ENCODE results near the gene HEXA. TPM values are rescaled to one million over a fixed set of nuclear protein-coding genes. Genes with fewer than 3 reads are reported as not detected.

HEXA gene
- total RNA-seq, 4 donors from 2014 or later, result 29.4 to 51.5 (median 40.0) TPM

GRCh38 chr15:72306211-72306785 is 69.5 kb downstream of the HEXA start:
- no peak overlapping the region for H3K27ac ChIP-seq
- no peak overlapping the region for H3K4me3 ChIP-seq
- TF ChIP-seq POLR2A (IDR thresholded peaks at IDR 0.05) (no peak), CTCF (IDR thresholded peaks at IDR 0.05 in 4 of 5, conservative IDR thresholded peaks at IDR 0.05 in 1 of 5) (no peak)
- in situ Hi-C loops (cut with MboI; ENCODE audit: low sequenced_read_pairs in 4 of 4) (no loop called here), intact Hi-C loops (cut with DNase I; ENCODE audit: low total_unique reads) (no loop called here)
- H3K36me3 ChIP-seq, result no peaks in the 10 kb centered on the region
- no peaks in the 10 kb centered on the region for H3K27me3 ChIP-seq
- no peaks in the 10 kb centered on the region for H3K4me1 ChIP-seq
- ATAC-seq (no peak), DNase-seq (no peak)
- no peaks in the 10 kb centered on the region for H3K9me3 ChIP-seq

GRCh38 chr15:72304596-72304995 is 71.2 kb downstream of the HEXA start:
- Histone ChIP-seq H3K27me3 (no peaks in the 10 kb centered on the region), H3K4me3 (no peak overlapping the region), H3K36me3 (no peaks in the 10 kb centered on the region), H3K4me1 (no peaks in the 10 kb centered on the region), H3K9me3 (no peaks in the 10 kb centered on the region), H3K27ac (no peak overlapping the region)
- intact Hi-C loops (cut with DNase I; ENCODE audit: low total_unique reads), result no loop called here
- no peak for DNase-seq
- no peak for ATAC-seq
- no peak for TF ChIP-seq POLR2A (IDR thresholded peaks at IDR 0.05)
- TF ChIP-seq CTCF (IDR thresholded peaks at IDR 0.05 in 4 of 5, conservative IDR thresholded peaks at IDR 0.05 in 1 of 5), result no peak
- in situ Hi-C loops (cut with MboI; ENCODE audit: low sequenced_read_pairs in 4 of 4), result no loop called here

GRCh38 chr15:72302955-72303354 is 72.9 kb downstream of the HEXA start:
- Histone ChIP-seq H3K9me3 (no peaks in the 10 kb centered on the region), H3K36me3 (no peaks in the 10 kb centered on the region), H3K27ac (no peak overlapping the region), H3K27me3 (no peaks in the 10 kb centered on the region), H3K4me1 (no peaks in the 10 kb centered on the region), H3K4me3 (no peak overlapping the region)
- ATAC-seq (no peak), DNase-seq (no peak)
- TF ChIP-seq POLR2A (IDR thresholded peaks at IDR 0.05) (no peak), CTCF (IDR thresholded peaks at IDR 0.05 in 4 of 5, conservative IDR thresholded peaks at IDR 0.05 in 1 of 5) (no peak)
- intact Hi-C loops (cut with DNase I; ENCODE audit: low total_unique reads), result no loop called here
- in situ Hi-C loops (cut with MboI; ENCODE audit: low sequenced_read_pairs in 4 of 4), result no loop called here

Other genes starting within 250 kb of the HEXA start
- not detected for gene GRAMD2A, start 178.2 kb downstream of the HEXA start, total RNA-seq
- 100 to 1,000 TPM; 691 to 946 (median 810) TPM for gene PKM, start 144.8 kb downstream of the HEXA start, total RNA-seq
- 10 to 100 TPM; 51.7 to 84.7 (median 66.9) TPM for gene PARP6, start 103.5 kb downstream of the HEXA start, total RNA-seq
- gene CELF6, start 55.9 kb downstream of the HEXA start, total RNA-seq, result 1 to 10 TPM in 1 of 4 donors, under 1 TPM in 2, not detected in 1; 0.13 to 2.4 (median 0.49) TPM
- gene TMEM202, start 22.3 kb upstream of the HEXA start, total RNA-seq, result not detected
- 10 to 100 TPM; 46.3 to 85.6 (median 68.3) TPM for gene ARIH1, start 98.3 kb upstream of the HEXA start, total RNA-seq